GM19351 (cell line): Measurements from ENCODE around the gene BRINP2.
"Not testable (repeated sequence)": the region's sequence is repeated elsewhere in the genome, so short reads cannot be mapped to it uniquely, and the experiment has no call there.

Experiments
- ATAC-seq: cut with Tn5 transposase; IDR thresholded peaks from one replicate; pipeline ENCODE4 v1.9.1; 2021; ENCODE audit warnings: mild to moderate bottlenecking, moderate library complexity; ENCODE audit not compliant: unreplicated experiment

BRINP2 gene

DNA sequence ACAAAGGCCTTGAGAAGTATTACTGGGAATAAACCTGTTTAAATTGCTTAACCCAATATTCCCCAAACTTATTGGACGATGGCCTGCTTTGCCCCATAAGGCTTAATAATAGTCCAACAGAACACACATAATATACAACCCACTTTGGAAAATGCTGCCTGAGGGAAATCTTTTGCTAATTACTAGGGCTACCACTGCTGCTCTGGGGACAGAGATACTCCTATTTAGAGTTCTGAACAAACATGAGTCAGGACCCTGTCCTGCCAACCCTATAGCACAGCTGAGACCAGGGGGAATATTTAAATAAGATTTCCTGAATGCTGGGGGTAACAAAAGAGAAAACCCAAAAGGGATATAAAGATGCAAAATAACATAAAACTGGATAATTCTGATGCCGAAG is 139.1 kb downstream of the BRINP2 start:
- ATAC-seq = no peak

- no peak for ATAC-seq
Measured at GRCh38 chr1:177310326-177310725, 139.6 kb downstream of the BRINP2 start.

DNA sequence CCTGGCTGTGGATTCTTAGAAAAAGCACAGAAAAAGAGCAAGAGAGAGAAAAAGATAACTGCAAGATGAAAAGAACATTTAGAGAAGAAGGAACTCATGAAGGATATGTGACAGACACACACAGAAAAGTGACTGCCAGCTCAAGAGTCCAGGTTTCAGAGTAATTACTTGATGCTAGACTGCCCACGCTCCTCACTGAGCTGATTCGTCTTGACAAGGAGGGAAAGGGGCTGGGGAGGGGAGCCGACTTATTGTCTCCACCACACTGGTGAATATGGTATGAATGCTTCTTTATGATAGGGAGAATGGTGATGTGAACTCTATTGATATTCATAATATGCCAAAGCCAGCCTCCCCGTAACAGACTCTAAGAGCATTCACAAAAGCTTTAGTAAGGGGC is 140.4 kb downstream of the BRINP2 start:
- no peak for ATAC-seq

DNA sequence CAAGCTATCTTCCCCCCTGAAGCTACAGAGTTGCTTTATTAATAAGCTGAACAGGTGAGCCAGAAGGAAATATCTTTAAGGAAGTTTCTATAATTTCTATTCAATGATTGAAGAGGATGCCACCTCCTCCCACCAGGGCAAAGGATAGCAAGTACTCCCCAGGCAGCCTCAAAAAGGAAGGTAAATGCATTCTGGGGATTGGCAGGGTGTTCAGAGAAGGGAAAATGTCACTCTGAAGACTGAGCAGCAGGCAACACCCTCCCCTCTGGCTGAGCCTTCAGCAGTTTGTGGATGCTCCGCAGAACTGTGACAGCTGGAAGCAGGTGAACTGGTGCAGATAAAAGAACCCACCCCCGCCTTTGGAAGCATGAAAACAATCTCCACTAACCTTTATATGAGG is 140.8 kb downstream of the BRINP2 start:
- no peak for ATAC-seq

DNA sequence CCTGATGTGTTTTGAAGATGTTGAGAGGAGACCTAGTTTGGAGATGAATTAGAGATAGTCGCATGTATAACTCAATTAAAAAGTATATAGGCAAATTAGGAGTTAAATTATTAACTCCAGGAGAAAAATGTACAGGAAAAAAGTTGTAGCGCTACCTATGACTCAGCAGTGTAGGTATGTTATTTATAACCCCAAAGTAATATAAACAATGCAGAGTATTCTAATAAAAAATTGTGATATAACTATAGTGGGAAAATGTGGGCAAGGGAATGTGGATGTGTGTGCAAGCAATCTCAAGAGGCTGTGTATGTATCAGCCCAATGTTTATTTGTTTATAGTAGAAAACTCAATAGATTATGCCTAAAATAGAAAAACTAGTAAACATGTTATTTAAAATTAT is 144.5 kb downstream of the BRINP2 start:
- ATAC-seq = no peak

GRCh38 chr1:177315761-177316160 is 145.0 kb downstream of the BRINP2 start:
- ATAC-seq = no peak

DNA sequence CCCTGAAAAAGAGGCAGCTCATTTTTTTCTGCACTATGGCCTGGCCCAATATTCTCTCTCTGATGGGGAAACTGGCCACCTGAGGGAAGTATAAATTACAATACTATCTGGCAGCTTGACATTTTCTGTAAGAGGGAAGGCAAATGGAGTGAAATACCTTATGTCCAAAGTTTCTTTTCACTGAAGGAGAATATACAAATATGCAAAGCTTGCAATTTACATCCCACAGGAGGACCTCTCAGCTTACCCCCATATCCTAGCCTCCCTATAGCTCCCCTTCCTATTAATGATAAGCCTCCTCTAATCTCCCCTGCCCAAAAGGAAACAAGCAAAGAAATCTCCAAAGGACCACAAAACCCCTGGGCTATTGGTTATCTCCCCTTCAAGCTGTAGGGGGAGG is 150.7 kb downstream of the BRINP2 start:
- ATAC-seq = not testable (repeated sequence)

GRCh38 chr1:177328251-177328650 is 157.5 kb downstream of the BRINP2 start:
- no peak for ATAC-seq

DNA sequence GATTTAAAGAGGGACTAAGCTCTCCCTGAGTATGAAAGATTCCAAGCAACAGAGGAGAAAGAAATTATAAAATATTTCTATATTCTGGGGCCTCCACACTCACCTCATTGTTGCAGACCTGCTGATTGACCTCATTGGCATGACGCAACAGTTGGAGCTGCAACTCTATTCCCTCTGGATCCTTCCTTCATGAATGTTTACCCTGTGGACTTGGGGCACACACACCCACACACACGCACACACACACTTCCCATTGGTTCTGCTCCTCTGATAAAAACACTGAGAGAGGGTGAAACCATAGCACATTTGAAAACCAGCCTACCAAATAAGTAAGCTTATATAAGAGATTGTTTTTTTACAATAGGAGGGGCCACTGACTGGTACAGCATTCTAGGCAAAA is 159.1 kb downstream of the BRINP2 start:
- ATAC-seq = no peak
